SK-N-SH (cell line): ENCODE results near the gene ARL4A. TPM values are rescaled to one million over a fixed set of nuclear protein-coding genes. Genes with fewer than 3 reads are reported as not detected.

Experiments
- CTCF ChIA-PET: fragments of 300-600, 350-600 bp; formaldehyde crosslinking; extraction: SDS; loops from one replicate; lab custom pipeline; 2021; lab: Yijun Ruan, JAX
- POLR2A ChIA-PET: fragments of 350-600 bp; sonication (Branson Sonifier 250); formaldehyde crosslinking; extraction: SDS; loops from one replicate; lab custom pipeline; 2020; ENCODE audit warnings: antibody characterized with exemption, inconsistent platforms; lab: Yijun Ruan, JAX
- DNase-seq: peaks from one replicate; pipeline ENCODE4 v3.0.0; 2012
- H2AFZ ChIP-seq: fragments of 200-600 bp; sonication (generic); 2 replicates; pipeline ENCODE4 v1.8.1; 2016; ENCODE audit warnings: antibody characterized with exemption, mild to moderate bottlenecking, low read depth
- H3F3A ChIP-seq: fragments of 200-600 bp; sonication (generic); replicated peaks from 2 replicates; pipeline ENCODE3; 2016; ENCODE audit warnings: antibody characterized with exemption, mild to moderate bottlenecking; ENCODE audit not compliant: insufficient read depth
- H3K27ac ChIP-seq, 2 experiments: fragments of 200-500 bp in 1 of 2; fragments of 200-600 bp in 1 of 2; sonication (Bioruptor generic) in 1 of 2; sonication (generic), shearing (Covaris generic) in 1 of 2; 2 replicates each; pipeline versions ENCODE4 v1.5.1 to v1.6.1; 2014 to 2016; ENCODE audit warnings: low read depth in 2 of 2, inconsistent platforms in 1 of 2, low read length in 1 of 2, mild to moderate bottlenecking in 1 of 2, mixed read lengths in 1 of 2
- H3K27me3 ChIP-seq: fragments of 200-600 bp; sonication (generic), shearing (Covaris generic); 2 replicates; pipeline ENCODE4 v1.6.1; 2016; ENCODE audit warnings: mixed run types; ENCODE audit not compliant: insufficient read depth
- H3K36me3 ChIP-seq, 2 experiments: fragments of 200-500 bp in 1 of 2; fragments of 200-600 bp in 1 of 2; sonication (Bioruptor generic) in 1 of 2; sonication (generic) in 1 of 2; replicated peaks in 1 of 2; 2 replicates each; pipeline versions ENCODE3 to v1.5.1; 2014 to 2016; ENCODE audit warnings: low read length in 1 of 2, mild to moderate bottlenecking in 1 of 2; ENCODE audit not compliant: insufficient read depth in 2 of 2, control insufficient read depth in 1 of 2
- H3K4me1 ChIP-seq, 2 experiments: fragments of 200-500 bp in 1 of 2; fragments of 200-600 bp in 1 of 2; sonication (Bioruptor generic) in 1 of 2; sonication (generic), shearing (Covaris generic) in 1 of 2; 2 replicates each; pipeline versions ENCODE4 v1.5.1 to v1.6.1; 2014 to 2016; ENCODE audit warnings: low read depth in 1 of 2, low read length in 1 of 2, mixed run types in 1 of 2; ENCODE audit not compliant: insufficient read depth in 2 of 2, control insufficient read depth in 1 of 2
- H3K4me2 ChIP-seq: fragments of 200-600 bp; sonication (generic), shearing (Covaris generic); 2 replicates; pipeline ENCODE4 v1.6.1; 2017; ENCODE audit warnings: mixed run types
- H3K4me3 ChIP-seq, 2 experiments: fragments of 200-500 bp in 1 of 2; fragments of 200-600 bp in 1 of 2; sonication (Bioruptor generic) in 1 of 2; sonication (generic), shearing (Covaris generic) in 1 of 2; 2 replicates each; pipeline versions ENCODE4 v1.5.1 to v1.8.1; 2014 to 2016; ENCODE audit warnings: low read depth in 2 of 2, inconsistent platforms in 1 of 2, low read length in 1 of 2, mild to moderate bottlenecking in 1 of 2, mixed read lengths in 1 of 2, moderate library complexity in 1 of 2
- H3K79me2 ChIP-seq: fragments of 200-600 bp; sonication (generic); 2 replicates; pipeline ENCODE4 v1.8.1; 2017; ENCODE audit warnings: mild to moderate bottlenecking; ENCODE audit not compliant: insufficient read depth
- H3K9ac ChIP-seq: fragments of 200-600 bp; sonication (generic); 2 replicates; pipeline ENCODE4 v1.6.1; 2017; ENCODE audit warnings: mixed run types
- H3K9me2 ChIP-seq: fragments of 200-600 bp; sonication (generic); 2 replicates; pipeline ENCODE4 v1.6.1; 2017; ENCODE audit warnings: mixed run types
- H3K9me3 ChIP-seq: fragments of 200-600 bp; sonication (generic); 2 replicates; pipeline ENCODE4 v1.6.1; 2017; ENCODE audit warnings: mixed run types, mild to moderate bottlenecking, moderate library complexity
- H4K20me1 ChIP-seq: fragments of 200-600 bp; sonication (generic); 2 replicates; pipeline ENCODE4 v1.6.1; 2017; ENCODE audit warnings: mild to moderate bottlenecking, mixed run types; ENCODE audit not compliant: insufficient read depth
- CHD2 ChIP-seq: fragments of 150-350 bp; IDR thresholded peaks from 2 replicates; pipeline ENCODE4 v1.6.1; 2018; ENCODE audit warnings: low read length; ENCODE audit not compliant: partially characterized antibody
- CTCF ChIP-seq: fragments of 200-600 bp; sonication (generic); IDR thresholded peaks from 2 replicates; pipeline ENCODE4 v1.6.1; 2017; ENCODE audit warnings: antibody characterized with exemption, mild to moderate bottlenecking, moderate library complexity
- ELF1 ChIP-seq: IDR thresholded peaks from 2 replicates; pipeline ENCODE4 v1.4.0; 2012
- EP300 ChIP-seq, 2 experiments: IDR thresholded peaks; 2 replicates each; pipeline versions ENCODE4 v1.4.0 to v1.6.1; 2012; ENCODE audit warnings: borderline replicate concordance in 1 of 2, low read depth in 1 of 2, low read length in 1 of 2
- EZH2phosphoT487 ChIP-seq: fragments of 200-600 bp; sonication (generic); IDR thresholded peaks from 2 replicates; pipeline ENCODE4 v1.6.1; 2017; ENCODE audit warnings: low read depth, mixed run types, mild to moderate bottlenecking, antibody characterized with exemption, moderate library complexity, borderline replicate concordance
- FOSL2 ChIP-seq: IDR thresholded peaks from 2 replicates; pipeline ENCODE4 v1.4.0; 2012; ENCODE audit warnings: low read depth, mild to moderate bottlenecking, moderate library complexity, borderline replicate concordance
- FOXM1 ChIP-seq: IDR thresholded peaks from 2 replicates; pipeline ENCODE4 v1.4.0; 2012; ENCODE audit warnings: low read depth, mild to moderate bottlenecking
- GABPA ChIP-seq: IDR thresholded peaks from 2 replicates; pipeline ENCODE4 v1.4.0; 2012; ENCODE audit warnings: low read depth, mild to moderate bottlenecking
- GATA2 ChIP-seq: sonication (generic); formaldehyde crosslinking; IDR thresholded peaks from 2 replicates; pipeline ENCODE4 v1.5.0; 2020; ENCODE audit warnings: mild to moderate bottlenecking, missing genetic modification reagents
- IRF3 ChIP-seq: fragments of 150-350 bp; IDR thresholded peaks from 2 replicates; pipeline ENCODE4 v1.6.1; 2016; ENCODE audit warnings: mild to moderate bottlenecking, low read depth, low read length
- JUND ChIP-seq: IDR thresholded peaks from 2 replicates; pipeline ENCODE4 v1.4.0; 2012
- MAX ChIP-seq: IDR thresholded peaks from 2 replicates; pipeline ENCODE4 v1.4.0; 2012; ENCODE audit warnings: low read depth
- MEF2A ChIP-seq: IDR thresholded peaks from 2 replicates; pipeline ENCODE4 v1.4.0; 2012; ENCODE audit warnings: low read depth, borderline replicate concordance
- MXI1 ChIP-seq: IDR thresholded peaks from 2 replicates; pipeline ENCODE4 v1.6.1; 2012; ENCODE audit warnings: mild to moderate bottlenecking, low read depth, low read length, improper control_type of control experiment
- NFIC ChIP-seq: IDR thresholded peaks from 2 replicates; pipeline ENCODE4 v1.4.0; 2012; ENCODE audit warnings: borderline replicate concordance
- NRF1 ChIP-seq: IDR thresholded peaks from 2 replicates; pipeline ENCODE4 v1.6.1; 2012; ENCODE audit warnings: low read depth, mild to moderate bottlenecking, low read length
- PBX3 ChIP-seq: IDR thresholded peaks from 2 replicates; pipeline ENCODE4; 2012
- POLR2AphosphoS5 ChIP-seq: IDR thresholded peaks from 2 replicates; pipeline ENCODE4 v1.6.1; 2012; ENCODE audit warnings: low read depth, low read length
- RAD21 ChIP-seq: IDR thresholded peaks from 2 replicates; pipeline ENCODE4 v1.6.1; 2012; ENCODE audit warnings: mild to moderate bottlenecking, low read length
- RCOR1 ChIP-seq: fragments of 150-350 bp; IDR thresholded peaks from 2 replicates; pipeline ENCODE4 v1.6.1; 2017; ENCODE audit warnings: antibody characterized with exemption, low read length
- TAF1 ChIP-seq: IDR thresholded peaks from 2 replicates; pipeline ENCODE4 v1.6.1; 2012; ENCODE audit warnings: low read depth, mild to moderate bottlenecking, low read length, moderate library complexity, borderline replicate concordance
- TCF12 ChIP-seq: IDR thresholded peaks from 2 replicates; pipeline ENCODE4 v1.4.0; 2012
- TEAD4 ChIP-seq: IDR thresholded peaks from 2 replicates; pipeline ENCODE4 v1.4.0; 2012; ENCODE audit warnings: mild to moderate bottlenecking, borderline replicate concordance; ENCODE audit not compliant: insufficient read depth
- USF1 ChIP-seq: IDR thresholded peaks from 2 replicates; pipeline ENCODE4 v1.4.0; 2012; ENCODE audit warnings: low read depth, borderline replicate concordance
- YY1 ChIP-seq: IDR thresholded peaks from 2 replicates; pipeline ENCODE4 v1.4.0; 2012; ENCODE audit warnings: low read depth, mild to moderate bottlenecking
- ZBTB33 ChIP-seq: IDR thresholded peaks from 2 replicates; pipeline ENCODE4 v1.4.0; 2012; ENCODE audit warnings: low read depth, borderline replicate concordance
- WGBS: methylation state at CpG from one replicate; pipeline ENCODE4 v1.1.6; 2017; ENCODE audit warnings: low lambda C conversion rate; 5-methylcytosine and 5-hydroxymethylcytosine counted together
- polyA plus RNA-seq, 3 experiments: library from polyadenylated mRNA; depleted of rRNA; stranded (reverse); fragments of >200 nt; gene quantifications; 2 replicates each; pipeline ENCODE4 v1.2.3, GENCODE V29; 2012

Gene ARL4A
- polyA plus RNA-seq (2012; rRNA removed), result 5.5 and 6.5 TPM in 2 replicates
- polyA plus RNA-seq (2012; cell fraction: cytosol; rRNA removed), result 8.7 and 12.4 TPM in 2 replicates
- 3.1 and 3.3 TPM in 2 replicates for polyA plus RNA-seq (2012; cell fraction: nucleus; rRNA removed)

GRCh38 chr7:12686891-12687717 lies at the start of gene ARL4A:
Gene ARL4A, plus strand, starts transcription at chr7:12687633. Its CDS starts 622 bp downstream, at chr7:12688255.
- H3K79me2 ChIP-seq, result peaks cover 45% of the 10 kb centered on the region
- no peaks in the 10 kb centered on the region for H4K20me1 ChIP-seq
- peak within 1 kb of the TSS; percentile 73 for H3K4me2 ChIP-seq
- H2AFZ ChIP-seq, result peak within 1 kb of the TSS; percentile 96
- peak within 1 kb of the TSS; percentile 72 to 86 for H3K27ac ChIP-seq
- peak; percentile 98 for DNase-seq
- H3K27me3 ChIP-seq, result no peaks in the 10 kb centered on the region
- peak within 1 kb of the TSS; percentile 92 for H3K9ac ChIP-seq
- no peaks in the 10 kb centered on the region for H3K9me2 ChIP-seq
- no peaks in the 10 kb centered on the region for H3K9me3 ChIP-seq
- POLR2A ChIA-PET, result no interaction called here
- no peaks in the 10 kb centered on the region for H3F3A ChIP-seq
- CTCF ChIA-PET, result interaction anchor here (0.6 to 4.3 kb wide), 65 partner anchors 12 to 1064 kb away, joined by 3 to 71 read pairs (median 4); partner anchors contain the start of gene SCIN
- H3K4me3 ChIP-seq, result peak within 1 kb of the TSS; percentile 92 to 93
- H3K4me1 ChIP-seq, result peaks cover 12 to 13% of the 10 kb centered on the region in 2 experiments; a peak in 3 of 4 replicates
- peaks cover 0 to 10% of the 10 kb centered on the region in 2 experiments for H3K36me3 ChIP-seq
- WGBS, result under 1% methylated on average over 49 of the region's 73 CpGs
- TF ChIP-seq ZBTB33 (no peak), GABPA (no peak), IRF3 (peak; percentile 89), NFIC (peak; percentile 73), ELF1 (no peak), YY1 (peak; percentile 49; the same call in 1 of the 2 replicates), POLR2AphosphoS5 (peak; percentile 96), CHD2 (peak; percentile 82), TCF12 (no peak; the same call in 1 of the 2 replicates), JUND (no peak), TEAD4 (no peak), MXI1 (peak; percentile 74), CTCF (peak; percentile 33), RCOR1 (no peak), FOXM1 (no peak), TAF1 (peak; percentile 99), FOSL2 (no peak), NRF1 (peak; percentile 16; the same call in 1 of the 2 replicates), MAX (peak; percentile 10; the same call in 1 of the 2 replicates), USF1 (no peak), GATA2 (CRISPR knock-in tag) (0 out of 2 replicates have a peak, but pooled peaks have one; percentile 6), EZH2phosphoT487 (no peak), PBX3 (peak; percentile 100), EP300 (IDR thresholded peaks at IDR 0.05; ENCODE audit: borderline replicate concordance in 1 of 2, low read depth in 1 of 2, low read length in 1 of 2) (peak in 1 of 2 experiments; percentile 42; a peak in 1 of 4 replicates), MEF2A (no peak), RAD21 (peak; percentile 69)
